GM12878 (cell line): Measurements from ENCODE around the gene LAMC3. TPM values are rescaled to one million over a fixed set of nuclear protein-coding genes. Genes with fewer than 3 reads are reported as not detected.

Source experiments
- NFYA ChIP-seq: IDR thresholded peaks from 2 replicates; pipeline ENCODE4 v1.6.1; 2011; ENCODE audit warnings: low read depth, mild to moderate bottlenecking, low read length, improper control_type of control experiment, borderline replicate concordance
- PAX5 ChIP-seq: IDR thresholded peaks from 2 replicates; pipeline ENCODE4 v1.6.1; 2011; ENCODE audit warnings: low read depth, low read length, borderline replicate concordance
- RAD51 ChIP-seq: fragments of 450-650 bp; IDR thresholded peaks from 2 replicates; pipeline ENCODE4 v1.6.1; 2016; ENCODE audit warnings: moderate library complexity, mild to moderate bottlenecking, inconsistent platforms
- SPI1 ChIP-seq: IDR thresholded peaks from 2 replicates; pipeline ENCODE4 v1.6.1; 2011; ENCODE audit warnings: low read depth, mild to moderate bottlenecking, low read length, moderate library complexity, borderline replicate concordance; ENCODE audit not compliant: insufficient read depth
- polyA plus RNA-seq, 11 experiments: library from polyadenylated mRNA; depleted of rRNA in 4 of 11; unstranded in 6 of 11; stranded (reverse) in 5 of 11; fragments of >200 nt; fragmentation: Nextera tagmentation in 4 of 11; fragmentation: Illumina TruSeq in 1 of 11; extraction: Ambion mirVana in 4 of 11; extraction: Trizol in 1 of 11; gene quantifications; 1 replicate in 1 of 11; 2 replicates in 10 of 11; pipeline versions ENCODE4 v1.2.1 to v1.2.3, GENCODE V29; 2011 to 2016; ENCODE audit warnings: inconsistent platforms in 2 of 11, missing spikeins in 2 of 11, low read depth in 1 of 11
- total RNA-seq, 4 experiments: library from RNA; depleted of rRNA in 3 of 4; stranded (reverse); fragments of >200 nt in 3 of 4; fragmentation: Illumina TruSeq in 1 of 4; extraction: Trizol in 1 of 4; gene quantifications; 2 replicates each; pipeline versions ENCODE4 v1.2.1 to v1.2.3, GENCODE V29; 2013 to 2021
- TF ChIP-seq, protein P1 (sequence below): fragments of 450-650 bp; formaldehyde crosslinking; IDR thresholded peaks from 2 replicates; pipeline ENCODE4 v1.4.0; 2020; ENCODE audit warnings: mild to moderate bottlenecking, moderate library complexity
- TF ChIP-seq, protein P2 (sequence below): IDR thresholded peaks from 2 replicates; pipeline ENCODE4 v1.6.1; 2012; ENCODE audit warnings: mild to moderate bottlenecking, low read depth, low read length

LAMC3 gene
- total and polyA plus RNA-seq, 10 of the 15 experiments (the other 5 are each of a cell fraction or from before 2014, with no cell fraction given) = under 0.01 to 0.08 TPM; not detected in 8

DNA sequence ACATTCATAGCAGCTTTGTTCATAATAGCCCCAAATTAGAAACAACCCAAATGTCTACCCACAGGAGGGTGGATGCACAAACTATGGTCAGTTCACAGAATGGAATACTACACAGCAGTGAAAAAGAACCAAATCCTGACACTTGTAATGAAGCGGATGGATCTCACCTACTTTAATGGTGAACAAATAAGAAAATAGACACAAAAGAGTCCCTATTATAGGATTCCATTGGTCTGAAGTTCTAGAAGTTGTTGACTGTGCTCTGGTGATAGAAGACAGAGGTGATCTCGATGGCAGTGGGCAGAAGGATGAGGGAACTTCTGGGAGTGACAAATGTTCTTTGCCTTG, 20.6 kb upstream of the LAMC3 start (continued):
- TF ChIP-seq, protein P1, sequence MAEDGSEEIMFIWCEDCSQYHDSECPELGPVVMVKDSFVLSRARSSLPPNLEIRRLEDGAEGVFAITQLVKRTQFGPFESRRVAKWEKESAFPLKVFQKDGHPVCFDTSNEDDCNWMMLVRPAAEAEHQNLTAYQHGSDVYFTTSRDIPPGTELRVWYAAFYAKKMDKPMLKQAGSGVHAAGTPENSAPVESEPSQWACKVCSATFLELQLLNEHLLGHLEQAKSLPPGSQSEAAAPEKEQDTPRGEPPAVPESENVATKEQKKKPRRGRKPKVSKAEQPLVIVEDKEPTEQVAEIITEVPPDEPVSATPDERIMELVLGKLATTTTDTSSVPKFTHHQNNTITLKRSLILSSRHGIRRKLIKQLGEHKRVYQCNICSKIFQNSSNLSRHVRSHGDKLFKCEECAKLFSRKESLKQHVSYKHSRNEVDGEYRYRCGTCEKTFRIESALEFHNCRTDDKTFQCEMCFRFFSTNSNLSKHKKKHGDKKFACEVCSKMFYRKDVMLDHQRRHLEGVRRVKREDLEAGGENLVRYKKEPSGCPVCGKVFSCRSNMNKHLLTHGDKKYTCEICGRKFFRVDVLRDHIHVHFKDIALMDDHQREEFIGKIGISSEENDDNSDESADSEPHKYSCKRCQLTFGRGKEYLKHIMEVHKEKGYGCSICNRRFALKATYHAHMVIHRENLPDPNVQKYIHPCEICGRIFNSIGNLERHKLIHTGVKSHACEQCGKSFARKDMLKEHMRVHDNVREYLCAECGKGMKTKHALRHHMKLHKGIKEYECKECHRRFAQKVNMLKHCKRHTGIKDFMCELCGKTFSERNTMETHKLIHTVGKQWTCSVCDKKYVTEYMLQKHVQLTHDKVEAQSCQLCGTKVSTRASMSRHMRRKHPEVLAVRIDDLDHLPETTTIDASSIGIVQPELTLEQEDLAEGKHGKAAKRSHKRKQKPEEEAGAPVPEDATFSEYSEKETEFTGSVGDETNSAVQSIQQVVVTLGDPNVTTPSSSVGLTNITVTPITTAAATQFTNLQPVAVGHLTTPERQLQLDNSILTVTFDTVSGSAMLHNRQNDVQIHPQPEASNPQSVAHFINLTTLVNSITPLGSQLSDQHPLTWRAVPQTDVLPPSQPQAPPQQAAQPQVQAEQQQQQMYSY (CRISPR knock-in tag) = no peak
- TF ChIP-seq PAX5 (no peak), RAD51 (no peak), SPI1 (no peak), NFYA (no peak)
- TF ChIP-seq, protein P2, sequence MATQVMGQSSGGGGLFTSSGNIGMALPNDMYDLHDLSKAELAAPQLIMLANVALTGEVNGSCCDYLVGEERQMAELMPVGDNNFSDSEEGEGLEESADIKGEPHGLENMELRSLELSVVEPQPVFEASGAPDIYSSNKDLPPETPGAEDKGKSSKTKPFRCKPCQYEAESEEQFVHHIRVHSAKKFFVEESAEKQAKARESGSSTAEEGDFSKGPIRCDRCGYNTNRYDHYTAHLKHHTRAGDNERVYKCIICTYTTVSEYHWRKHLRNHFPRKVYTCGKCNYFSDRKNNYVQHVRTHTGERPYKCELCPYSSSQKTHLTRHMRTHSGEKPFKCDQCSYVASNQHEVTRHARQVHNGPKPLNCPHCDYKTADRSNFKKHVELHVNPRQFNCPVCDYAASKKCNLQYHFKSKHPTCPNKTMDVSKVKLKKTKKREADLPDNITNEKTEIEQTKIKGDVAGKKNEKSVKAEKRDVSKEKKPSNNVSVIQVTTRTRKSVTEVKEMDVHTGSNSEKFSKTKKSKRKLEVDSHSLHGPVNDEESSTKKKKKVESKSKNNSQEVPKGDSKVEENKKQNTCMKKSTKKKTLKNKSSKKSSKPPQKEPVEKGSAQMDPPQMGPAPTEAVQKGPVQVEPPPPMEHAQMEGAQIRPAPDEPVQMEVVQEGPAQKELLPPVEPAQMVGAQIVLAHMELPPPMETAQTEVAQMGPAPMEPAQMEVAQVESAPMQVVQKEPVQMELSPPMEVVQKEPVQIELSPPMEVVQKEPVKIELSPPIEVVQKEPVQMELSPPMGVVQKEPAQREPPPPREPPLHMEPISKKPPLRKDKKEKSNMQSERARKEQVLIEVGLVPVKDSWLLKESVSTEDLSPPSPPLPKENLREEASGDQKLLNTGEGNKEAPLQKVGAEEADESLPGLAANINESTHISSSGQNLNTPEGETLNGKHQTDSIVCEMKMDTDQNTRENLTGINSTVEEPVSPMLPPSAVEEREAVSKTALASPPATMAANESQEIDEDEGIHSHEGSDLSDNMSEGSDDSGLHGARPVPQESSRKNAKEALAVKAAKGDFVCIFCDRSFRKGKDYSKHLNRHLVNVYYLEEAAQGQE = no peak
